ENCODE measurements around the gene TRAM2.
"Not testable (repeated sequence)": the region's sequence is repeated elsewhere in the genome, so short reads cannot be mapped to it uniquely, and the experiment has no call there.

TRAM2 gene

DNA sequence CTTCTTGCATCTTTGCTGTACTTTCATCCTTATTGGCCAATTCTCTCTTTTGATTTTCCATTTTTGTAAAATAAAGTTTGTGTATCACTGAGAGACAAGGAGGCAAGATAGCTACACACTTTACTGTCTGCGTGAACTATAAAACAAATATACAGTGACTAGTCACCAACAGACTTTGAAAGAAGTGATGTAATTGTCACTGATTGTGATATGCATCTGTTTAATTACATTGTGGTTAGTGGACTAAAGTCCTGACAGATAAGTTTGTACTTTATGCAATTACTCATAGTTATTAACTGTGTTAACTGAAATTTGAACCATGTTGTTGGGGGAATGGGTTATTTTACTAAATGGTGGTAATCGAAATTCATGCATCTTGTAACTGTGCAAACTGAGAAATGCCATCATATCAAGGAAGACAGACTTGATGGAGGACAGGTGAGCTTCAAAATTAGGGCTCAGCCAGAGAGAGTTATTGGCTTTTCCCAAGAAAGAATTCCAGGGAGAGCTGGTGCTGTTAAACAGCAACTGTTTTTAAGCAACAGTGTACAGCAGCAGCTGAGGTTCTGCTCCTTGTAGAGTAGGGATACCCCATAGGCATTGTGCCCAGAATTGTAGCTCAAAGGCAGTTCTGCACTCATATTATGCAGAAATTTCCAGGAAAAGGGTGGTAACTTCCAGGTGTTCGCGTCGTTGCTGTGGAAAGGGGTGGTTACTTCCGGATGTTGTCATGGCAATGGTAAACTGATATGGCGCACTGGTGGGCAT, 93.8 kb downstream of the TRAM2 start:
- Mint-ChIP-seq H3K27ac (no peak overlapping the region), H3K27me3 (ENCODE audit: low read depth) (peaks cover 13% of the 10 kb centered on the region), H3K4me1 (ENCODE audit: low read depth) (no peaks in the 10 kb centered on the region), H3K4me3 (no peak overlapping the region), H3K36me3 (ENCODE audit: low read depth) (peaks cover 2% of the 10 kb centered on the region), H3K9me3 (no peaks in the 10 kb centered on the region)

DNA sequence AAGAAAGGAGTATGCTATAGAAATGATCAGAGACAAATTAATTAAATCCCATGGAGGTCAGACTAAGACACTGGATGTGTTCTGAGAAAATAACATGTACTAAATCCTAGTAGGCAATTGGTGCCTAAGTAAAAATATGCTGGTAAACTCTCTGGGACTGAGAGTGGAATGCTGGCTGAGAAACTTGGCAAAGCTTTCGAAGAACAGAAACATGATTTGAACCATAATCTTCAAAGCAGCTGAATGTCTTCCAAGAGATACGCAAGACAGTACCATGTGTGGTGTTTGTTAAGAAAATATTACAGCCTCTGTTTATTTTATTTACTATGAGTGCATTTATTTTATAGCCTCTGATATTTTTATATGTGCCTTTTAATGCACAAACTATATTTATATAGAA, 101.6 kb downstream of the TRAM2 start:
- no peaks in the 10 kb centered on the region for H3K36me3 Mint-ChIP-seq (ENCODE audit: low read depth)
- no peak overlapping the region for H3K4me3 Mint-ChIP-seq
- H3K4me1 Mint-ChIP-seq (ENCODE audit: low read depth) = no peaks in the 10 kb centered on the region
- no peaks in the 10 kb centered on the region for H3K9me3 Mint-ChIP-seq
- no peak overlapping the region for H3K27ac Mint-ChIP-seq
- H3K27me3 Mint-ChIP-seq (ENCODE audit: low read depth) = peaks cover 15% of the 10 kb centered on the region

DNA sequence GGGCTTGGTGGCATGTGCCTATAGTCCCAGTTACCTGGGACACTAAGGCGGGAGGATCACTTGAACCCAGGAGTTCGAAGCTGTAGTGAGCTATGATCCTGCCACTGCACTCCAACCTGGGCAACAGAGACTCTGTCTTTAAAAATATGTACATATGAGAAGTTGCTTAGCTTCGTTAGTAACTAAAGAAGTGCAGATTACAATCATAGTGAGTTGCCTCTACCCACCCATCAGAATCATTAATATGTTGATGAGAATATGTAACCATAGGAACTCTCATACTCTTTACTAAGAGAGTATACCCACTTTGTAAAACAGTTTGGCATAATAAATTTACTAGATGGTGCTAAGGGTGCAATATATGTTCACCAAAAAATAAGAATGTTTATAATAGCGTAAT, 102.7 kb downstream of the TRAM2 start:
- peaks cover 15% of the 10 kb centered on the region for H3K27me3 Mint-ChIP-seq (ENCODE audit: low read depth)
- no peaks in the 10 kb centered on the region for H3K36me3 Mint-ChIP-seq (ENCODE audit: low read depth)
- no peak overlapping the region for H3K27ac Mint-ChIP-seq
- H3K4me3 Mint-ChIP-seq = no peak overlapping the region
- H3K9me3 Mint-ChIP-seq = no peaks in the 10 kb centered on the region
- no peaks in the 10 kb centered on the region for H3K4me1 Mint-ChIP-seq (ENCODE audit: low read depth)

DNA sequence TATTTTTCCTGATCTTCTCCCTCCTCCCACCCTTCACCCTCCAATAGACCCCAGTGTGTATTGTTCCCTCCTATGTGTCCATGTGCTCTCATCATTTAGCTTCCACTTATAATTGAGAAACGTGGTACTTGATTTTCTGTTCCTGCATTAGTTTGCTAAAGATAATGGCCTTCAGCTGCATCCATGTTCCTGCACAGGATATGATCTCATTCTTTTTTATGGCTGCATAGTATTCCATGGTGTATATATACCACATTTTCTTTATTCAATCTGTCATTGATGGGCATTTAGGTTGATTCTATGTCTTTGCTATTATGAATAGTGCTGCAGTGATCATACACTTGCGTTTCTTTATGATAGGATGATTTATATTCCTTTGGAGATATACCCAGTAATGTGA, 115.7 kb downstream of the TRAM2 start:
- H3K27me3 Mint-ChIP-seq (ENCODE audit: low read depth) = peaks cover 13% of the 10 kb centered on the region
- not testable (repeated sequence) for H3K4me1 Mint-ChIP-seq (ENCODE audit: low read depth); H3K27ac Mint-ChIP-seq; H3K36me3 Mint-ChIP-seq (ENCODE audit: low read depth); H3K4me3 Mint-ChIP-seq
- H3K9me3 Mint-ChIP-seq = peaks cover 11% of the 10 kb centered on the region

DNA sequence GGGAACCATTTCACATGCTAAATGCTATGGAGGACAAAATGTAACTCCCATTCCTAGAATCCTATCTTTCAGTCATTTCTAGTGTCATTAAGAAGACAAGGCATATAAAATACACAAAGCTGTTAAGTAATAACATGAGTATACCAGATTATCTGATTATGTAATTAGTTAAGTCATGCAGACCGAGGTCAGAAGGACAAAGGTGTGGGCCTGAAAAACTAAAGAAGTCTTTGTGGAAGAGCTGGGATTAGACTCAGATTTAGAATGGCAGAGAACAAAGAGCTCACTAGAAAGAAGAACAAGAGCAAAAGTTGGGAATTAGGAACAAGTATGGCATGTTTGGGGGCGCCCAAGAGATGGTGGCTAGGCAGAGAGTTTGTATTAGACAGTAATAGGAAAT, 119.8 kb downstream of the TRAM2 start:
- Mint-ChIP-seq H3K4me3 (no peak overlapping the region), H3K4me1 (ENCODE audit: low read depth) (peaks cover 2% of the 10 kb centered on the region), H3K27me3 (ENCODE audit: low read depth) (peaks cover 9% of the 10 kb centered on the region), H3K36me3 (ENCODE audit: low read depth) (no peaks in the 10 kb centered on the region), H3K27ac (no peak overlapping the region), H3K9me3 (peaks cover 11% of the 10 kb centered on the region)

DNA sequence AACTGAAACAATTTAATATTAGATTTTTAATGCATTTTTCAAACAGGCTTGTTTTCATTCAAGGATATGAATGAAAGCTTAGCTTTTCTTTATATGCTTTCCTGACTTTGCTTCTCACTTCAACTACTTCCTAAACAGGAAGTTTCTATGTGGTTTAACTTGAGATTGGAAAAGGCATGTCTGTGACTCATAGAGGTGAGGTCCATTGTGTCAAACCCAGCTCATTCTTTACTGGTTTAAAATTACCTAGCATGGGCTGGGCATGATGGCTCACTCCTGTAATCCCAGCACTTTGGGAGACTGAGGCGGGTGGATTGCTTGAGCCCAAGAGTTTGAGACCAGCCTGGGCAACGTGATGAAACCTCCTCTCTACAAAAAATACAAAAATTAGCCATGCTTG, 122.3 kb downstream of the TRAM2 start:
- Mint-ChIP-seq H3K27me3 (ENCODE audit: low read depth) (peaks cover 4% of the 10 kb centered on the region), H3K9me3 (peaks cover 19% of the 10 kb centered on the region), H3K4me3 (no peak overlapping the region), H3K36me3 (ENCODE audit: low read depth) (peaks cover 4% of the 10 kb centered on the region), H3K27ac (no peak overlapping the region), H3K4me1 (ENCODE audit: low read depth) (peaks cover 2% of the 10 kb centered on the region)
